ENCODE results near the gene ADCY4.
"Not testable (repeated sequence)": the region's sequence is repeated elsewhere in the genome, so short reads cannot be mapped to it uniquely, and the experiment has no call there.

ADCY4 gene

DNA sequence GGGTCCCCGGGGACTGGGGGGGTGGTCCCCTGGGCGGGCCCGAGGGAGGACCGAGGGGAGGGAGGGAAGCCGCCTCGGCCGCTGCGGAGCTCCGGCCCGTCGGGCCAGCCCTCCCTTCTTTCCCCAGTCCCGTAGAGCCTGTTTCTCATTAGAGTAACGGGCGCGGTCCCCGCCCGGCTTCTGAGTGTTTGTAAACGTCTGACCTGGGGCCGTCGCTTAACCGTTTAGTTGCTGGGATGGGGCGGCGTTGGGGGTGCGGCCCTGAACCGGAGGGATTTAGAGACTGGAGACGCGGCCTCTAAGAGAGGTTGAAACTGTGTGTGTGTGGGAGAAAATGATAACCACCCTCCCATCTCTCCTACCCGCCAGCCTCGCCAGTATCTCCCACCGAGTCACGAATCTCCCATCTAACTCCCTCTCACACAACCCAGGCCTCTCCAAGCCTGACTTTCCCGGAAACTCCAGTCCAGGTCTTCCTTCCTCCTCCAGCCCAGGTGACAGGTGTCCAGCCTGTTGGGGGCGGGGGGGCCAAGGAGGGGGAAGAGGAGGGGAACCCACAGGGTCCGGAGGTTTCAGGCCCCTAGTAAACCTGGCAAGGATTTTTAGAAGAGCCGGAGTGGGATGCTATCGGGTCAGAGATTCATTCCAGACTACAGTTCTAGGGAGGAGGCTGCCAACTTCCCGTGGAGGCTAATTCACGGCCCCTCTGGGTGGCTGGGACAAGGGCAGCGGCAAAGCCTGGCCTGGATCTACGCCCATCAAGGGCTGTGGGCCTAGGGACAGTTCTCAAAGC, 32.0 kb upstream of the ADCY4 start:
- peak; percentile 16 for DNase-seq (ENCODE audit: low spot score)

DNA sequence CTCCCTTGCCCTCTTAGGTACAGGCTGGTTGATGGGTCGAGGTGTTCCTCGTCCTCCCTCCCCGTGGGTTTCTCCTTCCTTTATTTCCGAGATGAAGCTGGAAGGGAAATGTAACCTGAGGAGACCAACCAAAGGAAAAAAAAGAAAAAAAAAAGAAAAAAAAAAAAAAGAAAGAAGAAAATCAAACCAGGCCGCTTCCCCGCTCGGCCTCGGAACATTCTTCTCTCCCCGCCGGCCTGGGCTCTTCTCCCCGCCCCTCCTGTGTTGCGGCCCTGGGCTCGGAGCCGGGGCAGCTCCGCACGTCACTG, 31.5 kb upstream of the ADCY4 start:
- DNase-seq (ENCODE audit: low spot score) = no peak

DNA sequence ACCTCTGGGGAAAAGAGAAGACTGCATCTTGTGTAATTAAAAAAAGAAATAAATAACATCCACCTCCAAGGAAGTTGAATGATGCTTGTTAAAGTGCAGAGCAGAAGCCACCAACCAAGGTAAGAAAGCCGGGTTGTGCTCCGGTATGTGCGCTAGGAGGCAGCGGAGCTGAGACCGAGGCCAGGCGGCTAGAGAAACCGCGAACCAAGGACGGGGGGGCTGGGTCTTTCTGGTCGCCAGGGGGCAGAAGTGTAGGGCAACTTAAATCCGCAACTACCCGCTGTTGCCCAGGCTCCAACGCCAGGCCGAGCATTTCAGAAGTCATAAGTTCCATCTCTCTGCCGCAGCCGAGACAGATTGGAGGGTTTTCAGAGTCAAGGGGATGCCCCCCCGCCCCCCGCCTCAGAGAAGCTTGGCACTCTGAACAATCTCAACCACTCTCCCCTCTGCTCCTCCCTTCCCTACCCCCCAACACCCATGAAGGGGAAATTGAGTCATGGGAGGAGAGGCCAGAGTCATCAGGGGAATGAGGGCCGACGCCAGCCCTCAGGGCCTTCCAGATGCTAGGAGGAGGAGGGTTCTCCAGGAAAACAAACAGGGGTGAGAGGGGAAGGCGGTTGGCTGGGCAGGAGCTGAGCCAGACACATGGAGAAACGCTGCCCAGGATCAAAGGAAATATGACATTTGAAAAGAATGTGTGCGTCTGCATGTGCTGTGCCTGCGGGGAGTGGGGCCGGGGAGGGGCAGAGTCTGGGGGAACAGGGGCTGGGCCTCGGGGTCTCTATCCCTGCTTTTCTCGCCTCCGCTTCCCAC, 30.9 kb upstream of the ADCY4 start:
- peak; percentile 74 for DNase-seq (ENCODE audit: low spot score)

DNA sequence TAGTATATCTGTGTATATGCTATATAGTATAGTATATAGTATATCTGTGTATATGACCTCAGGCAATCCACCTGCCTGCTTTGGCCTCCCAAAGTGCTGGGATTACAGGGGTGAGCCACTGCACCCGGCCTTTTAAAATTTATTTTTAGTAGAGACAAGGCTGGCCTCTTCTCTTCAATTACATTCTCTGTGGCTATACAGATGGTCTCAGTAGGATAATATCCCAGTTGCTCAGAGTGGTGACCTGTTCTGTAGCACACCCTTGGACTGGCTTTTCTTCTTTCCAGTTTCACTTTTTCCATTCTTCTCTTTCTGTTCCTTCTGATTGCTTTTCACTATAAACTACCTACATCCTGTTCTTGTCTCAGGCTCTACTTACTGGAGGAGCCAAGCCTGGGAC, 30.0 kb upstream of the ADCY4 start:
- DNase-seq (ENCODE audit: low spot score) = no peak

DNA sequence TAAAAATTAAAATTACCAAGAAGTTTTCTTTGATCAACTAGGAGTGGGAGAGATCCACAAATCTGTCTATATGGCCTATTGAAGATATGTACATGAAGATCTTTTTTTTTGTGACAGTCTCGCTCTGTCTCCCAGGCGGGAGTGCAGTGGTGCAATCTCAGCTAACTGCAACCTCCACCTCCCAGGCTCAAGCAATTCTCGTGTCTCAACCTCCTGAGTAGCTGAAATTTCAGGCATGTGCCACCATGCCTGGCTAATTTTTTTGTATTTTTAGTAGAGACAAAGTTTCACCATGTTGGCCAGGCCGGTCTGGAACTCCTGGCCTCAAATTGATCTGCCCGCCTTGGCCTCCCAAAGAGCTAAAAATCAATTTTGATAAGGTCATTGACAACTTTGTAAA, 28.5 kb upstream of the ADCY4 start:
- DNase-seq (ENCODE audit: low spot score) = no peak

DNA sequence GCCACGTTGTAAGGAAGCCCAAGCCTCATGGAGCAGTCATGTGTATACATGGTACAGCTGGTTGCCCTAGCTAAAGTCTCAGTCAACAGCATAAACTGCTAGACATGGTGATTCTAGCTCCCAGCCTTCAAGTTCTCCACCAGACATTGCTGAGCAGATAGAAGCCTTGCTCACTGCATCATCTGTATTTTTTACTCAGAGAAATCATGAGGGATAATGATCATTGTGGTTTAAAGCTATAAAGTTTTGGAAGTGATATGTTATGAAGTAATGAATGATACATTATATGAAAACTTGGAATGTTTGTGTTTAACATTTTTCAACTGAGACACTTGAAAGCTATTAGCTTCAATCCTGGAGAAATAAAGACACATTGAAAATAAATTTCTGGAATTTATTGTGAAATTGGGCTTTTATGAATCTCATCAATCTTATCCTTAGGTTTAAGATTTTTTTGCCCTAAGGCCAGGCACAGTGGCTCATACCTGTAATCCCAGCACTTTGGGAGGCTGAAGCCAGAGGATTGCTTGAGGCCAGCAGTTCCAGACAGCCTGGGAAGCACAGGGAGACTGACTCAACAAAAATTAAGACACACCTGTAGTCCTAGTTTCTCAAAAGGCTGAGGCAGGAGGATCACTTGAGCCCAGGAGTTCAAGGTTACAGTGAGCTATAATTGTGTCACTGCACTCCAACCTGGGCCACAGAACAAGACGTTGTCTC, 27.5 kb upstream of the ADCY4 start:
- no peak for DNase-seq (ENCODE audit: low spot score)

DNA sequence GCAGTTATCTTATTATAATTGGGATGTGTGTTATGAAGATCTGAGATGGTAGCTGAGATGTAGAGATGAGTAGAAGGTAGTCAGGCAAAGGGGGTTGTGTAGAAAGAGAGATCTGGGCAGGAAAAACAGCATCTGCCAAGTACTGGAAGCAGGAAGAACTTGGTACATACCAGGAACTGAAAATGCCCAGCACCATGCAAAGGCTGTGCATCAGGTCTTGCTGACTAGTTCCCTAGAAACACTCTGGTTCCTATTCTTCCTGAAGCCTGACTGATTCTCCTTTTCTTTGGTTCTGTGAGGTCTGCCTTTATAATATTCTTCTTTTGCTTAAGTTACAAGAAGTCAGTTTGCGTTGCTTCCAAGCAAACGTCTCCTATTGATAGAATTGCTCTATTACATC, 26.5 kb upstream of the ADCY4 start:
- DNase-seq (ENCODE audit: low spot score) = no peak

DNA sequence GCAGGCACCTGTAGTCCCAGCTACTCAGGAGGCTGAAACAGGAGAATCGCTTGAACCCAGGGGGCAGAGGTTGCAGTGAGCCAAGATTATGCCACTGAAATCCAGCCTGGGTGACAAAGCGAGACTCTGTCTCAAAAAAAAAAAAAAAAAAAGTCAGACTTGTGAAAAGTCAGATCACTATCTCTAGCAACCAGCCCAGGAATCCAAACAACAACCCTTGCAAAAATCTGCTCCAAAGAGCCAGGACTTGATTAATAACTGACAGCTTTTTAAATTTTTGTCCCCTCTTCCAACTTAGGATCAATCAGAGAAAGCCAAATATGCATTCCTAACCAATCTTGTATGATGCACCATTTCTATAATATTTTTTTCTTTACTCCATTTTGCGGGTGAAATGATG, 25.4 kb upstream of the ADCY4 start:
- no peak for DNase-seq (ENCODE audit: low spot score)

DNA sequence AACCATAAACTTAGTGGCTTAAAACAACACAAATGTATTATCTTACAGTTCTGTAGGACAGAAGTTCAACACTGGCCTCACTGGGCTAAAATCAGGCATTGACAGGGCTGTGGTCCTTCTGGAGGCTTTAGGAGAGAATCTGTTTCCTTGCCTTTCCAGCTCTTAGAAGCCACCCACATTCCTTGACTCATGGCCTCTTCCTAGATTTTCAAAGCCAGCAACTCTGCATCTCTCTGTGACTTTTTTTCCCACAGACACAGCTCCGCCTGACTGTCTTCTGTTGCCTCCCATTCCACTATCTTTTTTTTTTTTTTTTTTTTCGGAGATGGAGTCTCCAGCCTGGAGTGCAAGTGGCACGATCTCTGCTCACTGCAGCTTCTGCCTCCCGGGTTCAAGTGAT, 21.3 kb upstream of the ADCY4 start:
- DNase-seq (ENCODE audit: low spot score) = no peak

DNA sequence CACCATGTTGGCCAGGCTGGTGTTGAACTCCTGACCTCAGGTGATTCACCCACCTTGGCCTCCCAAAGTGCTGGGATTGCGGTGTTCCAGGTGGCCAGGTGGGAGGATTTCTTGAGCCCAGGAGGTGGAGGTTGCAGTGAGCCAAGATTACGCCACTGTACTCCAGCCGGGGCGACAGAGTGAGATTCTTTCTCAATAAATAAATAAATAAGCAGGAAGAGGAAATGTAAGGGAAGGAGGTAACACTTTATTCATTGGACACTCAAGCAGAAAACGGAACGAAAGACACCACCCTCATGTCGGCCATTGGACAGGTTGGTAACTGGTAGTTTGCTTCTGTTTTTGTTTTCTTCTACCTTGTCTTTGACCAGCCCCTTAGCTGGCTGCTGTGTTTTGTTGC, 20.1 kb upstream of the ADCY4 start:
- DNase-seq (ENCODE audit: low spot score) = no peak

DNA sequence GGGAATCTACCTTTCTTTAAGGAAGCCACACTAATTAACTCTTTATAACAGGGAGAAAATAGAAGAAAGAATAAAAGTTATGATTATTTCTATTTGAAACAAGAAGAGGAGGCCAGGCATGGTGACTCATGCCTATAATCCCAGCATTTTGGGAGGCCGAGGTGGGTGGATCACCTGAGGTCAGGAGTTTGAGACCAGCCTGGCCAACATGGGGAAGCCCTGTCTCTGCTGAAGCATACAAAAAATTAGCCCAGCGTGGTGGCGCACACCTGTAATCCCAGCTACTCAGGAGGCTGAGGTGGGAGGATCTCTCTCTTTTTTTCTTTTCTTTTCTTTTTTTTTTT, 19.6 kb upstream of the ADCY4 start:
- not testable (repeated sequence) for DNase-seq (ENCODE audit: low spot score)

DNA sequence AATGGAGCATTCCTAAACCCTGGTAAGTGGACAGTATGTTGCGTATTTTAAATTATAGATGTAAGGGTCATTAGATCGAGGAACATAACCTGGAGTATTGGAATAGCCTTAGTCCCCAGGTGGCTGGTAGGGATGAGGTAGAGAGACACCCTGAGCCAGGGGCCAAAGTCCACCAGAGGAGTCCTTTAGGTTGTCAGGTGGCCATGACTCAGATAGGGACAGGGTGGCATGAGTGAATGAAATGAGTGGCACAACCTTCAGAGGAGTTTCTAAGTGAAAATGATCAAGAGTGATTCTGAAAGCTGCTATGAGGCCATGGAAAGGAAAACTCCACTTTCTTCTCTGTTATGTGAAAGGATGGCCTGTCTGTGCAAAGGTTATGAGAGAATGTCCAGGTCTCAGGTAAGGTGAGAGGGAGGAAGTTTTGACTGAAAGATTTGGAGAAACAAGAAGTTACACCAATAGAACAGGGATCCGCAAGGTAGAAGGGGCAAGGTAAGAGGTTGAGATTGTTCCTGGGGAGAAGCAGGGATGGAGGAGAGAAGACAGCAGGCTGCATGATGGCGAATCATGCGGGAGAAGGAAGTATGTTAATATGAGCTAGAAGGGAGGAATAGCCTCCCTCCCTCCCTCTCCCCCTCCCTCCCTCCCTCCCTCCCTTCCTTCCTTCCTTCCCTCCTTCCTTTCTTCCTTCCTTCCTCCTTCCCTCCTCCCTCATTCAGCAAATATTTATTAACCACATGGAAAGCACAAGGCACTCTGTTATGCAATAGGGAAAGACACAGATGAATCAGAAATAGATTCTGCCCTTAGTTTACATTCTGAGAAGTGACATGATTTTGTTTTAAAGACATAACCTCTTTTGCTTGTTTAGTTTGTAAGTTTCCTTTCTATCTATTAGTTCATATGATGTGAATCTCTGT, 18.9 kb upstream of the ADCY4 start:
- no peak for DNase-seq (ENCODE audit: low spot score)

DNA sequence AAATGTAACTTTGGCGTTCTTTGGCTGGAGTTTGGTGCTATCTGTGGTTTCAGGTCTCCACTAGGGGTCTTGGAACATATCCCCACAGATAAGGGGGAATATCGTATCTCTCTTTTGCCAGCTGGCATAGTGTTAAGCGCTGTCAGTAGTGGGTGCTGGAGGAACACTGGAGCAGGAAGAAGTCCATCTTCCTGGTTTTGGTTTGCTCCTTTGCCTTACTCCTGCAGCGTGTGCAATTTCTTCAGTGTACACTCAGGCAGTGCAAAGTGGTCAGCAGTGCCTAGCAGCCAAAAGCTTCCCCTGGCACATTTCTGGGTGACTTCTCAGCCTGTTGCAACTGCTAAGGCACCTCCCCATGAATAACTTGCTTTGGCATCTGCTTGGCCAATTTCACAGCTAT, 16.6 kb upstream of the ADCY4 start:
- no peak for DNase-seq (ENCODE audit: low spot score)

DNA sequence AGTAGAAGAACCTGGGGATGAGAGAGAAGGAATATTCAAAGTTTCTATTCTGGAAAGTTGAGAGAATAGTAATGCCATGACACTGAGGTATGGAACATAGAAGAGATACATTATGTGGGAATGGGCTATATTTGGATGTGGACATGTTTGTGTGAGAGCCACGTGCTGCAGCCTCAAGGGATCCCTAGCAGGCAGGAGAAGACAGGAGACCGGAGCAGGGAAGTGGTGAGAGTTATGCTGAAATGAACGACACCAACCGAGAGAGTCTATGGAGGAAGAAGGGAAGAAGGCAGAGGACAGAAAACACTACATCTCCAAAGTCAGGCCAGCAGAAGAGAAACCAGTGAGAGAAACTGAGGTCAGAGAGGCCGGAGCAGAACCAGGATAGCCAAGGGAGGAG, 14.9 kb upstream of the ADCY4 start:
- no peak for DNase-seq (ENCODE audit: low spot score)

DNA sequence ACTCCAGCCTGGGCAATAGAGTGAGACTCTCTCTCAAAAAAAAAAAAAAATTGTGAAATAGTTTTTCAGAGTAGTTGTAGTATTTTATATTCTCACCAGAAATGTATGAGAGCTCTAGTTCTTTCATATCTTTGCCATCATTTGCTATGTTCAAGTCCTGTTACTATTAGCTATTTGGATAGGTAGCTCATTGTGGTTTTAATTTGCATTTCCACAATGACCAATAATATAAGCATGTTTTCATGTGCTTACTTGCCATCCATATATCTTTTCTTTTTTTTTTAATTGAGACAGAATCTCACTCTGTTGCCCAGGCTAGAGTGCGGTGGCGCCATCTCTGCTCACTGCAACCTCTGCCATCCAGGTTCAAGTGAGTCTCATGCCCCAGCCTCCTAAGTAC, 13.3 kb upstream of the ADCY4 start:
- DNase-seq (ENCODE audit: low spot score) = no peak

DNA sequence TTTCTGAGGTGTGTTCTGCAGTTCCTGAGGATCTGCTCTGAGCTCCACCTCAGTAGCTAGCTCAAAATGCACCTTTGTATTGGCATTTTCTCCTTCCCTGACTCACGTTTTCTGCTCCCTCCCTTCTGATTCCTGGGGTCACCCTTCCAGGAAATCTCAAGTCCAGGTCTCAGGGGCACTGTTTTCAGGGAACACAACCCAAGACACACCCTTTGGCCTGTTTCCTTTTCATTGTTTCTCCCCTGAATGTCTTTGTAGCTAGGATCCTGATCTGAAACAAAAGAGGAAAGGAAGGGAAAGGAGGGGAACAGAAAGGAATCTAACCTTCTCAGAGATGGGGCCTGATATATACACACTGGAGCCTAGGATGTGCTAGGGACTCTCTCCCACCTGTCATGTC, 12.3 kb upstream of the ADCY4 start:
- DNase-seq (ENCODE audit: low spot score) = no peak

DNA sequence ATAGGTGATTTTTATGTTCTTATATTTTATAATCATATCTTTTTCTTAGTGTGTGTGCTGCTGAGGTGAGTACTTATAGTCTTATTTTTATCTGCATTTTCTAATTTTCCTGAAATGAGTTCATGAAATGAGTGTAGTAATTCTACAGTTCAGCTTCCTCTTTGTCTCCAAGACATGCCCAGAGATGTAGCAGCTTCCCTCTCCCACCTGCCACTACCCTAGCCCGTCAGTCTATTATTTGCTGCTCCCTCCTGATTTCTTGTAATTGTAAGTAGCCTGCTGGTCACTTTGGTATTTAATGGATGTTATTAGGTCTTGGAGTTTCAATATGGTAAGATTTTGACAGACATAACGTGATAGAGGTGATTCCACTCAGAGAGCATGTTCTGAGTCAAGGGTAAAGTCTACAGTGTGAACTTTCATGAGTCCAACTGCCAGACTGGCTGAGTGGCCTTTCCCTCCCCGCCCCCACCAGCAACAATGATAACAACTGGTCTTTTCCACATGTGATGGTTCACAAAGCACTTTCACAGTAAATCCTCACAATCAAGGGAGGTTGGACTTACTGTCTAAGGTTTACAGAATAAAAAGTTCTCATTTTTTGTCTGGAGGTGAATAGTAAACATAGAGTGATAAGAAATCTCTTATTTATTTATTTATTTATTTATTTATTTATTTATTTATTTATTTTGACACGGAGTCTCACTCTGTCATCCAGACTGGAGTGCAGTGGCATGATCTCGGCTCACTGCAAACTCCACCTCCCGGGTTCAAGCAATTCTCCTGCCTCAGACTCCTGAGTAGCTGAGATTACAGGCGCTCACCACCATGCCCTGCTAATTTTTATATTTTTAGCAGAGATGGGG, 9.2 kb upstream of the ADCY4 start:
- DNase-seq (ENCODE audit: low spot score) = no peak

DNA sequence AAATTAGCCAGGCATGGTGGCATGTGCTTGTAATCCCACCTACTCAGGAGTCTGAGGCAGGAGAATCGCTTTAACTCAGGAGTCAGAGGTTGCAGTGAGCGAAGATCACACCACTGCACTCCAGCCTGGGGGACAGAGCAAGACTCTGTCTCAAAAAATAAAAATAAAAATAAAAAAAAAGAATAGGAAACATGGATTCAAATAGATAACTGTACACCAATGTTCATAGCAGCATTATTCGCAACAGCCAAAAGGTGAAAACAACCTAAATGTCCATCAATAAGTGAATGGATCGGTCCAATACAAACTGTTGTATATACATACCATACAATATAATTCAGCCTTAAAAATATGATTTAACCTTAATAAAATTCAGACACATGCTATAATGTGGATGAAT, 8.0 kb upstream of the ADCY4 start:
- no peak for DNase-seq (ENCODE audit: low spot score)

DNA sequence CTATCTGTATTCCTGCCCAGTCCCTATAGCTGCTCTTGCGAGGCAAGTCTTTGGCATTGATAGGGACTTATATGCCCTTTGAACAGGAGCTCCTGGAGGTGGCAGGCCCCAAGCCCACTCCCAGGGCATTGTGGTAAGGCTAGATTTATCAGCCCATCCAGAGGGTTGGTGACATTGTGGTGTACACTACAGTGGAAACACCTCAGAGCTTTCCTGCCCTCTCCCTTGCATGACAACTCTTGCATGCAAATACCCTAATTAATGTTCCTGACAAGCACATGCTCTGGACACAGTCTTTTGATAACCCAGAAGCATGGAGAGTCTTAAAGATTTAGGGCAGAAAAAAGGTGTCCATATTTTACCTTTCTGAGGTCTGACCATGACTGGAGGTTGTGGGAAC, 5.7 kb upstream of the ADCY4 start:
- DNase-seq (ENCODE audit: low spot score) = no peak

DNA sequence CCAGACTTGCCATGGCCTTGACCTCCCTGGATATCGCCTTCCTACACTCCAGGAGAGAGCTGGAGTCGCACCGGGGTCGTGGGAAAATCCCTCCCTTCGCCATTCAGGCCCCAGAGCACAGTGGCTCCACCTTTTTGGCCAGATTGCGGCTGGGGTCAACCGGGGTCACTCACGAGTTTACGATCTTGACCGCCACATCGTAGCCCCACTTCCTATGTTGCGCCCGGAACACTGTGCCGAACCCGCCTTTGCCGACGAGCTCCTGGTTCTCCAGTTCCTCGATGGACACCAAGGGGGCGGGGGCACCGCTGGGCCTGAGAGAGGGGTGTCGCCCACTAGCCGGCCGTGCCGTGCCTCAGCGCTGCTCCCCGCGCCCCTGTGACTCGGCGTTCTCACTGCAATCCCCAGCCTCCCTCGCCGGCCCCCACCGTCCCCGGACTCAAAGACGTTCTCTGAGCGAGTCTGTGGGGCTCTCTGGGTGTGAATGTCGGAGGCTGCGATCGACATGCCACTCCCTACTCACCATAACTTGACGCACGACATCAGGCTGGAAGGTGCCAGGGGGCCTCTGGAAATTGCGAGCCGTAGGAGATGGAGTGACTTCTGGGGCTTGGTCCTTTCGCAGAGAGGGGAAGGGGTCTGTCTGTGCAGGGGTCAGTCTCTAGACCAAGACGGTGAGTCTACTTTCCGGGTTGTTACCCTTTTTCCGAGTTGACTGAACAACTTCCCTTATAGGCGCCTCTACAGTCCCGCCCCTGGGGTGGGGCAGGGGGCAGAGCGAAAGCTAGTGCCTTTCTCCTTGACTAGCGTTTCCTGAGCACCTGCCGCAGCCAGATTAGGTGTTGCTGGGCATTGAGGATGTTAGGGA, 4.6 kb upstream of the ADCY4 start, which contains the start of gene RIPK3:
Gene RIPK3, minus strand, starts transcription at position 708 of the 868 bp plus-strand sequence. Its CDS starts 165 bp downstream, at position 543.
- no peak for DNase-seq (ENCODE audit: low spot score)
